Testis (tissue), 3 donors: ENCODE data around the gene IMMT. TPM values are rescaled to one million over a fixed set of nuclear protein-coding genes. Genes with fewer than 3 reads are reported as not detected.
A peak's percentile ranks its signal among the peaks of the same experiment; 100 is the strongest.

Experiments
- DNase-seq: peaks from one replicate; pipeline ENCODE4 v3.0.0-alpha.2; 2019
- H3K27ac ChIP-seq, 2 donors: fragments of 200-600 bp; sonication (generic); one replicate each; pipeline ENCODE4 v1.5.1; 2019
- H3K27me3 ChIP-seq: fragments of 200-600 bp; sonication (generic); one replicate; pipeline ENCODE4 v1.5.1; 2019
- H3K36me3 ChIP-seq: fragments of 200-600 bp; sonication (generic); one replicate; pipeline ENCODE4 v1.5.1; 2017; ENCODE audit warnings: low read depth; ENCODE audit errors: missing control alignments
- H3K4me1 ChIP-seq: fragments of 200-600 bp; sonication (generic); one replicate; pipeline ENCODE4 v1.5.1; 2019
- H3K4me3 ChIP-seq, 2 donors: fragments of 200-600 bp; sonication (generic); one replicate each; pipeline ENCODE4 v1.5.1; 2017 to 2019
- H3K9me3 ChIP-seq: fragments of 200-600 bp; sonication (generic); one replicate; pipeline ENCODE4 v1.5.1; 2017
- POLR2A ChIP-seq: fragments of 450-650 bp; IDR thresholded peaks from one replicate; pipeline ENCODE4 v1.6.1; 2017; ENCODE audit warnings: antibody characterized with exemption, mild to moderate bottlenecking, moderate library complexity
- WGBS, 2 donors: methylation state at CpG; one replicate each; pipeline ENCODE4 v1.1.5; 2018; 5-methylcytosine and 5-hydroxymethylcytosine counted together
- intact Hi-C: fragments of 100-400 bp; cut with DNase I; formaldehyde crosslinking; loops from one replicate; pipeline ENCODE4 v1.15.1; 2023; ENCODE audit warnings: low total_unique reads
- polyA plus RNA-seq: library from polyadenylated mRNA; stranded (reverse); fragments of 350-450 nt; fragmentation: Illumina TruSeq; extraction: RNeasy Lipid Tissue Mini Kit (QIAGEN cat#74804); gene quantifications from one replicate; pipeline ENCODE4 v1.2.3, GENCODE V29; 2014; ENCODE audit warnings: low read depth, low replicate concordance; ENCODE audit not compliant: insufficient read depth
- total RNA-seq, 2 donors: library from RNA; depleted of rRNA; stranded (reverse); fragments of >200 nt; gene quantifications; one replicate each; pipeline ENCODE4 v1.2.3, GENCODE V29; 2016
- TF ChIP-seq, protein P1 (sequence below), 3 experiments: fragments of 450-650 bp in 2 of 3; fragments of 200-600 bp in 1 of 3; sonication (generic) in 1 of 3; IDR thresholded peaks; one replicate each; pipeline ENCODE4 v1.5.1; 2016 to 2019; ENCODE audit warnings: antibody characterized with exemption in 3 of 3, mild to moderate bottlenecking in 2 of 3, moderate library complexity in 1 of 3

The IMMT gene
- total and polyA plus RNA-seq, 3 donors from 2014 or later, result 80.6 to 99.8 (median 87.6) TPM

DNA sequence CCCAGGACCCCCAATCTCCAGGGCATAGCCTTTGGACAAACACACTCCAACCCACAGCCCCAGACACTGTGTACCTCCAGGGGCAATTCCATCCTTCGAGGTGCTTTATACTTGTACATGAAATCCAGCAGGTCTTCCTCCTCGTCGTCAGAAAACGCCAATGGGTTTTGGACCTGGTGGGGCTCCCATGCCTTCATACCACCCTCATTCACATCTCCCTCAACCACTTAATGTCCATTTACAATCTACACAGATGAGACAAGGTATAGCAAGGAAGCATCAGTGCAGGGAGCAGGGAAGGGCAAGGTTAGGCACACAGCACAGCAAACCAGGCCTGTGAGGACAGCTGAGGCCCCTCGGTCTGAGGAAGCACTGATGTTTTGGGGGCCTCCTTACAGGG is 24.6 kb upstream of the IMMT start:
- no peaks in the 10 kb centered on the region for H3K9me3 ChIP-seq
- H3K27me3 ChIP-seq, result no peaks in the 10 kb centered on the region
- no peak for TF ChIP-seq POLR2A
- TF ChIP-seq, protein P1, sequence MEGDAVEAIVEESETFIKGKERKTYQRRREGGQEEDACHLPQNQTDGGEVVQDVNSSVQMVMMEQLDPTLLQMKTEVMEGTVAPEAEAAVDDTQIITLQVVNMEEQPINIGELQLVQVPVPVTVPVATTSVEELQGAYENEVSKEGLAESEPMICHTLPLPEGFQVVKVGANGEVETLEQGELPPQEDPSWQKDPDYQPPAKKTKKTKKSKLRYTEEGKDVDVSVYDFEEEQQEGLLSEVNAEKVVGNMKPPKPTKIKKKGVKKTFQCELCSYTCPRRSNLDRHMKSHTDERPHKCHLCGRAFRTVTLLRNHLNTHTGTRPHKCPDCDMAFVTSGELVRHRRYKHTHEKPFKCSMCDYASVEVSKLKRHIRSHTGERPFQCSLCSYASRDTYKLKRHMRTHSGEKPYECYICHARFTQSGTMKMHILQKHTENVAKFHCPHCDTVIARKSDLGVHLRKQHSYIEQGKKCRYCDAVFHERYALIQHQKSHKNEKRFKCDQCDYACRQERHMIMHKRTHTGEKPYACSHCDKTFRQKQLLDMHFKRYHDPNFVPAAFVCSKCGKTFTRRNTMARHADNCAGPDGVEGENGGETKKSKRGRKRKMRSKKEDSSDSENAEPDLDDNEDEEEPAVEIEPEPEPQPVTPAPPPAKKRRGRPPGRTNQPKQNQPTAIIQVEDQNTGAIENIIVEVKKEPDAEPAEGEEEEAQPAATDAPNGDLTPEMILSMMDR (IDR thresholded peaks at IDR 0.05), result no peak
- intact Hi-C loops, result loop anchor here (10.0 kb wide), 1 partner anchor 145 kb away; no protein-coding TSS in a partner anchor
- WGBS, 2 donors, result 86 to 91% methylated on average over 4 to 5 of the region's 5 CpGs
- DNase-seq, result no peak
- no peaks in the 10 kb centered on the region for H3K36me3 ChIP-seq
- peaks cover 40% of the 10 kb centered on the region for H3K4me1 ChIP-seq
- H3K27ac ChIP-seq, result no peak overlapping the region
- H3K4me3 ChIP-seq, result no peak overlapping the region

DNA sequence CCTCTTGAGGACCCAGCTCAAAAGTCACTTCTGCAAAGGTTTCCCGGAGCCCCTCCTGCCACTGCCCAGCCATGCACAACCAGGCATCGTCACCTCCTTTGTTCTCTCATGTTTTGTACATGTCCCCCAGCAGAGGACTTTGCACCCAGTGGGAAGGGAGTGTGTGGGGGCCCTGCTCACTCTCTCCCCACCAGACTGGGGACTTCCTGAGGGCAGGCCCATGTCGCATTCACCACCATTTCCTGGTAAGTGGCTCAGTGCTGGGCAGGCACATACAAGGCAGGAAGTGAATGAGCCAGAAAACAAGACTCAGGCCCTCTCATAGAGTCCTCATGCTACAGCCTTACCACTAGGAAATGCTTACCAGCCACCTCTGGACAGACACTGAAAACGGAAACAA is 22.9 kb upstream of the IMMT start:
- Histone ChIP-seq H3K9me3 (no peaks in the 10 kb centered on the region), H3K4me1 (peaks cover 23% of the 10 kb centered on the region), H3K27me3 (no peaks in the 10 kb centered on the region), H3K4me3 (no peak overlapping the region), H3K36me3 (no peaks in the 10 kb centered on the region), H3K27ac (no peak overlapping the region)
- intact Hi-C loops, result no loop called here
- 94 to 97% methylated on average over 4 of the region's 4 CpGs for WGBS, 2 donors
- DNase-seq, result peak; percentile 11
- no peak for TF ChIP-seq POLR2A
- TF ChIP-seq, protein P1 (IDR thresholded peaks at IDR 0.05), result no peak

DNA sequence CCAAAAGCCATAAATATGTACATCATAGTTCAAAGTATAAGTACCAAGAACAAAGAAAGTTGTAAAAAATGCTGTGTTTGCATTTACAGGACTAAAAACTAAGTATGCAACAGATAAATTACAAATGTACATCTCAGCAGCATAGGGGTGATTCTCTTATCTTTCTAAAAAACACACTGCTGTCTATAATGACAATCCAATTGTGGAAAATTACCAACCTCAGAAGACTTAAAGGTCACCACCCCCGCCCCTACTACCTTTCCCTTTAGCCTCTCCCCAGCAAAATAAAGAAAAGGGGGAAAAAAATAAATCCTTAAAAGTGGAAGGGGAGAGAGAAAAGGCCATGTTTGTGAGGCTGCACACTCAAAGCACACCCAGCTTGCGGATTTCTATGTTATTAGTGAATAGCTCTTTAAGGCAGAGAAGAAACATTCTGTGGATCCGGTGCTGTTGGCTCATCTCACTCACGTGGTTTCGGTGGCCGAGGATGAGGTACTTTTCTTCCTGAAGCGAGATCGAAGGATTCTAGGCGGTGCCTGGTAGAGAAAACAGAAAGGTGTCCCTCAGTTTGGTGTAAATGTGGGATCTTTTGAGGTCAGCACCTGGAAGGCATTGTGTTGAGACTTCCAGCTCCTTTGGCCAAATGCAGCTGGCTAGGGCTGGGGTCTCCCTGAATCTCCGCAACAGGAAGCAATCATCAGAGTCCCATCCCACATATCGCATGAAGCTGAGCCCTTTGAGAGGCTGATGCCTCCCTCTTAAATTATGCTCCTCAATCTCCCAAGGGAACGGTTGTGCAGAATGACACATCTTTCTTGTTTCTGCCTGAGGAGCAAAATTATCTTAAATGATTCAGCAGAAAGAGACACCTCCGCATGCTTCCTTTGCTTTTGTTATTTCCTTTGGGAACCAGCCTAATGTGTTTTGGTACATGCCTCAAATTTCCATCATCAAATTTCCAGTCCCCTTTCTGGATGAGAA is 21.6 kb upstream of the IMMT start:
- no peaks in the 10 kb centered on the region for H3K9me3 ChIP-seq
- peak; percentile 22 for DNase-seq
- TF ChIP-seq POLR2A, result no peak
- TF ChIP-seq, protein P1 (IDR thresholded peaks at IDR 0.05), result no peak
- H3K4me3 ChIP-seq, result no peak overlapping the region
- H3K4me1 ChIP-seq, result peaks cover 10% of the 10 kb centered on the region
- H3K36me3 ChIP-seq, result no peaks in the 10 kb centered on the region
- no peak overlapping the region for H3K27ac ChIP-seq
- H3K27me3 ChIP-seq, result no peaks in the 10 kb centered on the region
- WGBS, 2 donors, result 53 to 59% methylated on average over 13 of the region's 13 CpGs
- intact Hi-C loops, result no loop called here

DNA sequence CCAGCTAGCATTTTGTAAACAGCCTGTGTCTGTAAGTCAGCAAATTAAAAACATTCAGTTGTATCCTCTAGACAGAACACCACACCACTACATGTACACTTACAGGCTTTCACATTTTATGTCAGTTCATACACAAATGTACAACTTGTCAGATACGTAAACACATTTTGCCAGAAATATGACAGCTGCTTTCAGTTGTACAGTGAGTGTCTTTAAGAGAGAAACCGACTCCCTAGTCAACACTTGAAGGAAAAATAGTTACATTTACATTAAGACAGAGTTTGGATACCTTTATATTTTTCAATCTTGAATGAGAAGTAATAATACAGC is 19.2 kb upstream of the IMMT start:
- WGBS, 2 donors, result 82 to 85% methylated on average over 2 of the region's 2 CpGs
- DNase-seq, result no peak
- H3K27ac ChIP-seq, result no peak overlapping the region
- intact Hi-C loops, result no loop called here
- no peak for TF ChIP-seq POLR2A
- TF ChIP-seq, protein P1 (IDR thresholded peaks at IDR 0.05), result no peak
- no peaks in the 10 kb centered on the region for H3K4me1 ChIP-seq
- H3K4me3 ChIP-seq, result no peak overlapping the region
- no peaks in the 10 kb centered on the region for H3K27me3 ChIP-seq
- H3K36me3 ChIP-seq, result no peaks in the 10 kb centered on the region
- no peaks in the 10 kb centered on the region for H3K9me3 ChIP-seq
